H1 (cell line): ENCODE data around the gene KIZ. TPM values are rescaled to one million over a fixed set of nuclear protein-coding genes. Genes with fewer than 3 reads are reported as not detected.
A peak's percentile ranks its signal among the peaks of the same experiment; 100 is the strongest.

Source experiments
- CTCF ChIA-PET: fragments of 300-600 bp; sonication (Branson Sonifier 250); formaldehyde crosslinking; loops from one replicate; lab custom pipeline; 2021; ENCODE audit not compliant: partially characterized antibody; lab: Charles Lee
- POLR2A ChIA-PET: fragments of 300-600 bp; sonication (Branson Sonifier 250); formaldehyde crosslinking; loops from one replicate; lab custom pipeline; 2021; ENCODE audit warnings: inconsistent platforms; ENCODE audit not compliant: partially characterized antibody; lab: Charles Lee
- DNase-seq, 2 experiments: peaks; one replicate each; pipeline versions ENCODE4 v3.0.0 to v3.0.0-alpha.2; 2010 to 2022; ENCODE audit warnings: low spot score in 2 of 2, low read depth in 1 of 2, mixed read lengths in 1 of 2
- FAIRE-seq: peaks from 2 replicates; lab custom pipeline; 2011; peaks lifted over from hg19 to GRCh38; lab: Jason Lieb, UNC
- H2AFZ ChIP-seq: 2 replicates; pipeline ENCODE4 v1.8.1; 2012; ENCODE audit warnings: low read length, inconsistent platforms
- H2AK5ac ChIP-seq: 2 replicates; pipeline ENCODE4 v1.6.1; 2013; ENCODE audit warnings: low read depth, low read length
- H2BK120ac ChIP-seq: replicated peaks from 2 replicates; pipeline ENCODE3; 2013; ENCODE audit warnings: low read depth, low read length, inconsistent platforms
- H2BK12ac ChIP-seq: 2 replicates; pipeline ENCODE4 v1.6.1; 2013; ENCODE audit warnings: low read depth, low read length
- H2BK15ac ChIP-seq: 2 replicates; pipeline ENCODE4 v1.6.1; 2013; ENCODE audit warnings: low read length
- H2BK20ac ChIP-seq: 2 replicates; pipeline ENCODE4 v1.6.1; 2013; ENCODE audit warnings: low read length
- H2BK5ac ChIP-seq: 2 replicates; pipeline ENCODE4 v1.6.1; 2013; ENCODE audit warnings: low read depth, low read length
- H3K14ac ChIP-seq: 2 replicates; pipeline ENCODE4 v1.6.1; 2013; ENCODE audit warnings: inconsistent platforms; ENCODE audit not compliant: insufficient read length
- H3K18ac ChIP-seq: 2 replicates; pipeline ENCODE4 v1.6.1; 2013; ENCODE audit warnings: low read length; ENCODE audit errors: extremely low read depth
- H3K23ac ChIP-seq: 2 replicates; pipeline ENCODE4 v1.6.1; 2013; ENCODE audit warnings: inconsistent platforms; ENCODE audit not compliant: insufficient read length
- H3K23me2 ChIP-seq: 2 replicates; pipeline ENCODE4 v1.6.1; 2013; ENCODE audit warnings: low read depth, low read length
- H3K27ac ChIP-seq: 2 replicates; pipeline ENCODE4 v1.6.1; 2011; ENCODE audit warnings: low read depth, low read length, inconsistent platforms
- H3K27me3 ChIP-seq, 4 experiments: replicated peaks in 1 of 4; 1 replicate in 1 of 4; 2 replicates in 3 of 4; pipeline versions ENCODE4 v1.6.1 to v1.8.1; 2011 to 2013; ENCODE audit warnings: low read length in 3 of 4, mild to moderate bottlenecking in 3 of 4, inconsistent platforms in 2 of 4, mixed read lengths in 2 of 4, moderate library complexity in 1 of 4; ENCODE audit not compliant: control insufficient read depth in 3 of 4, insufficient read depth in 3 of 4; ENCODE audit errors: extremely low read depth in 1 of 4
- H3K36me3 ChIP-seq, 4 experiments: 2 replicates each; pipeline versions ENCODE4 v1.6.1 to v1.8.1; 2011 to 2013; ENCODE audit warnings: mild to moderate bottlenecking in 4 of 4, low read length in 3 of 4, moderate library complexity in 2 of 4, control low read depth in 1 of 4, inconsistent platforms in 1 of 4; ENCODE audit not compliant: insufficient read depth in 4 of 4, control insufficient read depth in 2 of 4
- H3K4ac ChIP-seq: replicated peaks from 2 replicates; pipeline ENCODE3; 2013; ENCODE audit warnings: low read length, low read depth, mixed read lengths, inconsistent platforms; ENCODE audit not compliant: insufficient read length
- H3K4me1 ChIP-seq, 4 experiments: replicated peaks in 1 of 4; 1 replicate in 1 of 4; 2 replicates in 3 of 4; pipeline versions ENCODE4 v1.6.1 to v1.8.1; 2011 to 2013; ENCODE audit warnings: low read length in 3 of 4, inconsistent platforms in 2 of 4, mixed read lengths in 1 of 4; ENCODE audit not compliant: insufficient read depth in 4 of 4, control insufficient read depth in 3 of 4
- H3K4me2 ChIP-seq, 2 experiments: 2 replicates each; pipeline versions ENCODE4 v1.6.1 to v1.8.1; 2011 to 2013; ENCODE audit warnings: low read depth in 2 of 2, low read length in 2 of 2, control low read depth in 1 of 2, inconsistent platforms in 1 of 2, mild to moderate bottlenecking in 1 of 2; ENCODE audit not compliant: insufficient read depth in 1 of 2
- H3K4me3 ChIP-seq, 4 experiments: fragments of 200-600, 300-600 bp in 1 of 4; sonication (generic), shearing (Covaris generic), sonication (Bioruptor Twin) in 1 of 4; 2 replicates each; pipeline versions ENCODE4 v1.5.1 to v1.8.1; 2011 to 2016; ENCODE audit warnings: low read length in 4 of 4, low read depth in 3 of 4, control low read depth in 2 of 4, inconsistent platforms in 2 of 4, mild to moderate bottlenecking in 2 of 4, mixed read lengths in 1 of 4, moderate library complexity in 1 of 4; ENCODE audit not compliant: insufficient read depth in 2 of 4; ENCODE audit errors: extremely low read depth in 1 of 4
- H3K56ac ChIP-seq: replicated peaks from 2 replicates; pipeline ENCODE3; 2013; ENCODE audit warnings: low read depth, mild to moderate bottlenecking, mixed read lengths, low read length, inconsistent platforms; ENCODE audit not compliant: insufficient read length
- H3K79me1 ChIP-seq: 2 replicates; pipeline ENCODE4 v1.6.1; 2013; ENCODE audit warnings: low read depth, low read length, control low read depth
- H3K79me2 ChIP-seq, 2 experiments: 2 replicates each; pipeline versions ENCODE4 v1.6.1 to v1.8.1; 2012 to 2013; ENCODE audit warnings: low read length in 2 of 2, mild to moderate bottlenecking in 2 of 2, inconsistent platforms in 1 of 2; ENCODE audit not compliant: insufficient read depth in 2 of 2, control insufficient read depth in 1 of 2
- H3K9ac ChIP-seq, 4 experiments: replicated peaks in 1 of 4; 1 replicate in 1 of 4; 2 replicates in 3 of 4; pipeline versions ENCODE4 v1.6.1 to v1.8.1; 2011 to 2013; ENCODE audit warnings: low read depth in 3 of 4, low read length in 3 of 4, control low read depth in 2 of 4, mild to moderate bottlenecking in 2 of 4, moderate library complexity in 2 of 4, inconsistent platforms in 1 of 4; ENCODE audit errors: extremely low read depth in 1 of 4
- H3K9me3 ChIP-seq, 2 experiments: 2 replicates each; pipeline versions ENCODE4 v1.6.1 to v1.8.1; 2012 to 2013; ENCODE audit warnings: mild to moderate bottlenecking in 2 of 2, moderate library complexity in 2 of 2, control low read depth in 1 of 2, inconsistent platforms in 1 of 2, low read depth in 1 of 2, low read length in 1 of 2, mixed read lengths in 1 of 2; ENCODE audit not compliant: insufficient read depth in 2 of 2
- H4K20me1 ChIP-seq, 2 experiments: replicated peaks in 1 of 2; 2 replicates each; pipeline versions ENCODE3 to v1.8.1; 2011 to 2013; ENCODE audit warnings: inconsistent platforms in 2 of 2, low read length in 2 of 2, mild to moderate bottlenecking in 1 of 2; ENCODE audit not compliant: insufficient read depth in 2 of 2, control insufficient read depth in 1 of 2
- H4K5ac ChIP-seq: 2 replicates; pipeline ENCODE4 v1.6.1; 2013; ENCODE audit warnings: low read length, low read depth, mixed read lengths, inconsistent platforms; ENCODE audit not compliant: insufficient read length
- H4K8ac ChIP-seq: 2 replicates; pipeline ENCODE4 v1.8.0; 2013; ENCODE audit warnings: mild to moderate bottlenecking, moderate library complexity, low read length, inconsistent platforms; ENCODE audit not compliant: insufficient read depth; ENCODE audit errors: extremely low read depth
- H4K91ac ChIP-seq: replicated peaks from 2 replicates; pipeline ENCODE3; 2013; ENCODE audit warnings: low read length, mixed read lengths, inconsistent platforms; ENCODE audit not compliant: insufficient read length
- CTCF ChIP-seq, 3 experiments: IDR thresholded peaks; 1 replicate in 2 of 3; 2 replicates in 1 of 3; pipeline versions ENCODE4 v1.5.1 to v1.6.1; 2011; ENCODE audit warnings: low read length in 3 of 3, mild to moderate bottlenecking in 3 of 3, inconsistent platforms in 2 of 3, low read depth in 1 of 3, moderate library complexity in 1 of 3; ENCODE audit not compliant: insufficient read depth in 1 of 3; ENCODE audit errors: control extremely low read depth in 1 of 3
- NRF1 ChIP-seq: IDR thresholded peaks from 2 replicates; pipeline ENCODE4 v1.6.1; 2011; ENCODE audit warnings: mild to moderate bottlenecking, low read depth, low read length, improper control_type of control experiment
- RAD21 ChIP-seq, 2 experiments: IDR thresholded peaks in 1 of 2; conservative IDR thresholded peaks in 1 of 2; 2 replicates each; pipeline ENCODE4 v1.6.1; 2011; ENCODE audit warnings: low read depth in 2 of 2, low read length in 2 of 2, improper control_type of control experiment in 1 of 2, inconsistent platforms in 1 of 2, mild to moderate bottlenecking in 1 of 2, moderate library complexity in 1 of 2
- YY1 ChIP-seq: IDR thresholded peaks from 2 replicates; pipeline ENCODE4 v1.6.1; 2011; ENCODE audit warnings: low read depth, mild to moderate bottlenecking, low read length
- WGBS, 2 experiments: shearing (Covaris generic) in 1 of 2; methylation state at CpG; one replicate each; pipeline versions ENCODE4 v1.1.6 to v1.1.7; 2013 to 2015; ENCODE audit warnings: low lambda C conversion rate in 2 of 2, mixed read lengths in 2 of 2, inconsistent platforms in 1 of 2, low coverage in 1 of 2, missing lambda C conversion rate in 1 of 2; ENCODE audit not compliant: insufficient replicate concordance in 2 of 2, insufficient coverage in 1 of 2, insufficient read length in 1 of 2; ENCODE audit errors: extremely low coverage in 1 of 2, missing lambda C conversion rate in 1 of 2; 5-methylcytosine and 5-hydroxymethylcytosine counted together
- polyA plus RNA-seq, 7 experiments: library from polyadenylated mRNA; depleted of rRNA in 3 of 7; stranded (reverse) in 5 of 7; unstranded in 2 of 7; fragments of >200 nt in 5 of 7; fragments of 200-250 nt in 2 of 7; gene quantifications; 1 replicate in 5 of 7; 2 replicates in 1 of 7; 4 replicates in 1 of 7; pipeline versions ENCODE4 v1.2.1 to v1.2.3, GENCODE V29; 2011 to 2013; ENCODE audit warnings: missing spikeins in 2 of 7, mixed read lengths in 2 of 7
- total RNA-seq: library from RNA; stranded (reverse); fragmentation: NEBNext Ultra II Directional; extraction: Animal tissue kit (Norgen Biotek cat#: 25700); gene quantifications from 2 replicates; pipeline ENCODE4 v1.2.1, GENCODE V29; 2021

Gene KIZ
- total and polyA plus RNA-seq, 2 of the 8 experiments (the other 6 are each of a cell fraction or from before 2014, with no cell fraction given), result 13.0 to 51.7 TPM

GRCh38 chr20:21240394-21240793 lies 114.5 kb downstream of the KIZ start:
- H3K27me3 ChIP-seq, result no peaks in the 10 kb centered on the region
- no peak overlapping the region for H4K8ac ChIP-seq
- no peaks in the 10 kb centered on the region for H3K79me2 ChIP-seq
- no peak overlapping the region for H3K9ac ChIP-seq
- H4K91ac ChIP-seq, result no peak overlapping the region
- no peak overlapping the region for H3K14ac ChIP-seq
- no peak overlapping the region for H2AFZ ChIP-seq
- H4K20me1 ChIP-seq, result no peaks in the 10 kb centered on the region
- no peak for TF ChIP-seq NRF1
- no peak for TF ChIP-seq YY1
- peak in 2 of 3 experiments; percentile 37 to 39; a peak in 3 of 4 replicates for TF ChIP-seq CTCF (IDR thresholded peaks at IDR 0.05; ENCODE audit: control extremely low read depth in 1 of 3, insufficient read depth in 1 of 3, low read depth in 1 of 3, low read length in 3 of 3)
- TF ChIP-seq RAD21 (IDR thresholded peaks at IDR 0.05 in 1 of 2, conservative IDR thresholded peaks at IDR 0.05 in 1 of 2; ENCODE audit: low read depth in 2 of 2, low read length in 2 of 2), result peak; percentile 45 to 59; a peak in 3 of 4 replicates
- no peak overlapping the region for H2BK20ac ChIP-seq
- no peak overlapping the region for H3K4me2 ChIP-seq
- no peak overlapping the region for H3K4me3 ChIP-seq
- H2BK12ac ChIP-seq, result no peak overlapping the region
- H4K5ac ChIP-seq, result no peak overlapping the region
- DNase-seq (no peak), FAIRE-seq (no peak)
- CTCF ChIA-PET, result interaction anchor here (1.2 to 2.6 kb wide), 3 partner anchors 140 to 375 kb away, joined by 3 to 15 read pairs (median 3); no protein-coding TSS in a partner anchor
- POLR2A ChIA-PET, result no interaction called here
- H2AK5ac ChIP-seq, result no peak overlapping the region
- no peak overlapping the region for H3K18ac ChIP-seq
- H3K4ac ChIP-seq, result no peak overlapping the region
- WGBS, 2 experiments, result 83% methylated on average over 9 of the region's 9 CpGs; no CpG with 5 or more reads in 1 of the 2 experiments
- H2BK15ac ChIP-seq, result no peak overlapping the region
- H2BK5ac ChIP-seq, result no peak overlapping the region
- H3K23me2 ChIP-seq, result no peaks in the 10 kb centered on the region
- H3K9me3 ChIP-seq, result no peaks in the 10 kb centered on the region
- H3K23ac ChIP-seq, result no peak overlapping the region
- H2BK120ac ChIP-seq, result no peak overlapping the region
- H3K36me3 ChIP-seq, result no peaks in the 10 kb centered on the region; a peak in 1 of 8 replicates
- H3K79me1 ChIP-seq, result no peaks in the 10 kb centered on the region; the same call in 1 of the 2 replicates
- H3K27ac ChIP-seq, result no peak overlapping the region
- H3K4me1 ChIP-seq, result peaks cover 0 to 4% (median 2%) of the 10 kb centered on the region in 4 experiments; a peak in 3 of 7 replicates
- H3K56ac ChIP-seq, result no peak overlapping the region
